Naive thymus-derived CD8-positive, alpha-beta T cell (primary cell): ENCODE measurements around the gene TNS1. TPM values are rescaled to one million over a fixed set of nuclear protein-coding genes. Genes with fewer than 3 reads are reported as not detected.

ENCODE experiments used
- ATAC-seq, 2 donors: fragments of 150-1000 bp; cut with Tn5 transposase in 1 of 2; sonication (Bioruptor Pico), chemical (Tn5 transposase) in 1 of 2; 1 replicate in 1 of 2; 2 replicates in 1 of 2; pipeline ENCODE4 v1.10.0; 2021; ENCODE audit warnings: mild to moderate bottlenecking in 2 of 2, moderate library complexity in 2 of 2
- POLR2A ChIA-PET: fragments of 350-600 bp; sonication (Branson Sonifier 250); formaldehyde crosslinking; loops from one replicate; lab custom pipeline; 2021; ENCODE audit warnings: antibody characterized with exemption; lab: Charles Lee
- DNase-seq, 10 donors: peaks; one replicate each; pipeline versions ENCODE4 v3.0.0 to v3.0.0-alpha.2; 2020 to 2022
- H3K27ac Mint-ChIP-seq, 10 donors: one replicate each; pipeline ENCODE4 v1.8.0; 2020 to 2022; ENCODE audit warnings: mild to moderate bottlenecking in 10 of 10, mixed read lengths in 10 of 10, moderate library complexity in 4 of 10, inconsistent platforms in 1 of 10
- H3K27me3 Mint-ChIP-seq, 5 donors: one replicate each; pipeline ENCODE4 v1.8.0; 2021 to 2022; ENCODE audit warnings: mixed read lengths in 5 of 5
- H3K36me3 Mint-ChIP-seq, 3 donors: one replicate each; pipeline ENCODE4 v1.8.0; 2020 to 2022; ENCODE audit warnings: mixed read lengths in 3 of 3, mild to moderate bottlenecking in 2 of 3, inconsistent platforms in 1 of 3
- H3K4me1 Mint-ChIP-seq, 4 donors: one replicate each; pipeline ENCODE4 v1.8.0; 2021 to 2022; ENCODE audit warnings: mixed read lengths in 4 of 4
- H3K4me3 Mint-ChIP-seq, 10 donors: one replicate each; pipeline ENCODE4 v1.8.0; 2020 to 2022; ENCODE audit warnings: mild to moderate bottlenecking in 10 of 10, mixed read lengths in 10 of 10, moderate library complexity in 6 of 10, inconsistent platforms in 1 of 10
- H3K9me3 Mint-ChIP-seq, 9 donors: one replicate each; pipeline ENCODE4 v1.8.0; 2020 to 2022; ENCODE audit warnings: mixed read lengths in 9 of 9, mild to moderate bottlenecking in 3 of 9, inconsistent platforms in 1 of 9, moderate library complexity in 1 of 9
- polyA plus RNA-seq, 3 donors: library from polyadenylated mRNA; unstranded; fragments of 300-500 nt; fragmentation: Illumina TruSeq; gene quantifications; one replicate each; pipeline ENCODE4 v1.2.3, GENCODE V29; 2021
- total RNA-seq, 8 experiments: library from RNA in 2 of 8; stranded (reverse) in 2 of 8; gene quantifications; one replicate each; pipeline ENCODE4 v1.2.3 and lab custom pipeline; 2021 to 2026

TNS1 gene
- total and polyA plus RNA-seq, 5 experiments from 2014 or later, result 0.21 to 0.47 TPM; not detected in 3

DNA sequence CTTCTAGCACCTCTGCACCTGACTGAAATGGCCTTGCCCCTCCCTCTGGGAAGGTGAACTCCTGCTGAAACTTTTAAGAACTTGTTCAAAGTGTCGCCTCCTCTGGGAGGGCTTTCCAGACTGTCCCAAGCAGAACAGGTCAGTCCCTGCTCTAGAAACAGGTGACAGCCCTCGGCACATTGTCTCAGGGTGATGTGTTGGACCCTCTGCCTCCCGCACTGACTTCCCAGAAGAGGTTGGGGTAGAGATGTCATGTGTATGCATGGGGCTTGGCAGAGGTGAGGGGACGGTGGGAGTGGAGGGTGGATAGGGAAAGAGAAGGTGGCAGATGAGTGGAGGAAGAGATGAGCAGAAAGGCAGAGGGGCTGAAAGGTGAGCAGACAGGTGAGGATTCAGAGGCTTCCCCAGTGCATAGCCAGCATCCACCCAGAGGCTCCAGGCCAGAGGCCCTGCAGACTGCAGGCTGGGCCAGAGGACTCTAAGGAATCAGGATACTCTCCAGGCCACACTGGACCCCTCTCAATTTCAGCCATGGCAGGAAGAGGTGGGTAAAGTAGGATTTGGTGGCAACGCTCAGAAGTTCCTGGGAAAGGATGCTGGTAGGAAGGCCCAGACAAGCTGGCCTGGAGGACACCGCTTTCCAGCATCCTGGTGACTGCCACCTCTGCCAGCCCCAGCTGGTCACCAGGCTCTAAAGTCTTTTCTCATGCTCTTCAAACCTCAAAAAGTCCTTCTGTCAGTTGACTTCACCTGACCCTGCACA, 24.8 kb upstream of the TNS1 start:
- Mint-ChIP-seq H3K27ac (peak overlapping the region in 1 of 10 donors; percentile 70), H3K9me3 (no peaks in the 10 kb centered on the region)
- POLR2A ChIA-PET, result no interaction called here

DNA sequence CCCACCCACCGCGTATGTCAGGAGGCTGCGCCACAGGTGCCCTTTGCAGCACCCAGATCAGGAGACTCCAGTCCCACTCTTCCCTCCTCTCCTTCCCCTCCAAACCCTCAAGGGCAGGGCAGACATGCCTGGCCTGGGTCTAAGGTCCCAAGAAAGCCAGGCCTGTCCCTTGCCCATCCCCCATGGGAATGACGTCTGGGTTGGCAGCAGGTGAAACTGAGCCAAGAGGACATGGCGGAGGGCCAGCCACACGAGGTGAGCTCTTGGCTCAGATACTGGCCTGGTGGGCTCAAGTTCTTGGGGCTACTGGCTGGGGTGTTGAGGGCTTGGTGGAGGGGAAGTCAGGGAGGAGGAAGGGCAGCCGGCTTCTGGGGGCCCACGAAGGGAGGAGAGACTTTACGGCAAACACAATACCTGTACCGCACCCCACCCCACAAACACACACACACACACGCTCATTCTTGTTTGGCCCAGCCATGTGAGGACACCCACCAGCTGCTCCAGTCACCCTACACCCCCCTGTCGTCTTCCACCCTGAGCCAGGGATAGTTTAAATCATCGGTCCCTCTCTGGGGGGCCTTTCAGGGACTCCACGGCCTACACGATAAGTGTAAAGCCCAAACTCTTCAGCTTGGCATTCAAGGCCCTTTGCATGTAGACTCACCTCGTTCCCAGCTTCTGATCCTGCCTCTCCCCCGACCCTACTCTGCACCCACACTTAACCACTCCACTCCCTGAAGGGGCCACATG, 24.1 kb upstream of the TNS1 start:
- Mint-ChIP-seq H3K36me3 (no peaks in the 10 kb centered on the region), H3K9me3 (no peaks in the 10 kb centered on the region), H3K4me1 (peaks cover 0 to 6% (median under 1%) of the 10 kb centered on the region in 4 donors), H3K4me3 (no peak overlapping the region), H3K27me3 (no peaks in the 10 kb centered on the region), H3K27ac (peak overlapping the region in 2 of 10 donors; percentile 24 to 70)
- POLR2A ChIA-PET, result no interaction called here
- DNase-seq (peak in 2 of 10 donors; percentile 13 to 54), ATAC-seq (no peak)

More for the DNA sequence above, 24.8 kb upstream of the TNS1 start:
- no peaks in the 10 kb centered on the region for H3K36me3 Mint-ChIP-seq
- H3K4me1 Mint-ChIP-seq, result peaks cover 0 to 4% (median under 1%) of the 10 kb centered on the region in 4 donors
- H3K27me3 Mint-ChIP-seq, result no peaks in the 10 kb centered on the region
- H3K4me3 Mint-ChIP-seq, result no peak overlapping the region
- no peak for ATAC-seq
- DNase-seq, result peak in 2 of 10 donors; percentile 12 to 36

DNA sequence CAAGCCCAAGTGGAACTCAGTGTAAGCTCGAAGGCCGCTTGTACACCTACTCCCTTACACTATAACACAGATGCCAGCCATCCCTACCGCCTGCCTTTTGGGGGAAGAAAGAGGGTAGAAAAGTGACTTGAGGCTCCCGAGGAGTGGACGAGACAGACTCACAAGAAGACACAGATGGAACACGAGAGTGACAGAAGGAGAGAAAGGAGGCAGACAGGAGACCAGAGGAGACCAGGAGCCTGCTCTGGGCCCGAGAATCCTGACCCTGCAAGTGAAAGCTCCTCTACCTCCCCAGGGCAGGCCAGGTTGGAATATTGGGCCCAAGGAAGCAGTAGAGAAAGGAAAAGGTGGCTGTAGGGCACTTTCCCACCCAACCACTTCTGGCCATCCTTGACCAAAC, 23.4 kb upstream of the TNS1 start:
- no peak overlapping the region for H3K4me3 Mint-ChIP-seq
- no peaks in the 10 kb centered on the region for H3K9me3 Mint-ChIP-seq
- DNase-seq, result peak in 2 of 10 donors; percentile 13 to 43
- H3K27ac Mint-ChIP-seq, result no peak overlapping the region
- POLR2A ChIA-PET, result no interaction called here
- peaks cover 0 to 6% (median under 1%) of the 10 kb centered on the region in 4 donors for H3K4me1 Mint-ChIP-seq
- no peaks in the 10 kb centered on the region for H3K36me3 Mint-ChIP-seq
- no peaks in the 10 kb centered on the region for H3K27me3 Mint-ChIP-seq
- no peak for ATAC-seq

DNA sequence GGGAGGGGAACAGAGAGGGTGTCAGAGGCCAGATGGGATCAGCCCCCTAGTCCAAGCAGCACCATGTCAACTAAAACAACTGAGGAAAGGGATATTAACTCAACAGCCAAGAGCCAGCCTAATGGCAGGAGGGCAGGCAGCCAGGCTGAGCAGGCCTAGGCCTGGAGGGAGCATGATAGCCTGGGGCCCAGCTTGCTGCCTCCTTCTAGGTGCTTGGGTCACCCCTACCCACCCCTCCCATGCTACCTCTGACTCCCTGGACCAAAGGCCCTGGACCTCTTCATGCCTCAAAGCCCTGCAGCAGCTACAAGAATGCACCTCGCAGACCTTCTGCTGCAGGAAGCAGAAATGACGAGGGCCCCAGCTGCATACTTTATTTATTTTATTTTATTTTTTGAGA, 22.1 kb upstream of the TNS1 start:
- peaks cover 0 to 6% (median 3%) of the 10 kb centered on the region in 4 donors for H3K4me1 Mint-ChIP-seq
- H3K27ac Mint-ChIP-seq, result no peak overlapping the region
- H3K27me3 Mint-ChIP-seq, result no peaks in the 10 kb centered on the region
- H3K4me3 Mint-ChIP-seq, result no peak overlapping the region
- H3K9me3 Mint-ChIP-seq, result no peaks in the 10 kb centered on the region
- DNase-seq, result peak in 2 of 10 donors; percentile 11 to 16
- H3K36me3 Mint-ChIP-seq, result no peaks in the 10 kb centered on the region
- POLR2A ChIA-PET, result no interaction called here
- ATAC-seq, result no peak

- Mint-ChIP-seq H3K4me3 (no peak overlapping the region), H3K9me3 (no peaks in the 10 kb centered on the region), H3K4me1 (peaks cover 0 to 9% (median 3%) of the 10 kb centered on the region in 4 donors), H3K36me3 (no peaks in the 10 kb centered on the region), H3K27ac (no peak overlapping the region), H3K27me3 (no peaks in the 10 kb centered on the region)
- ATAC-seq, result no peak
- peak in 1 of 10 donors; percentile 43 for DNase-seq
- POLR2A ChIA-PET, result no interaction called here
These were observed 21.5 kb upstream of the TNS1 start for GRCh38 chr2:218024336-218024735.

DNA sequence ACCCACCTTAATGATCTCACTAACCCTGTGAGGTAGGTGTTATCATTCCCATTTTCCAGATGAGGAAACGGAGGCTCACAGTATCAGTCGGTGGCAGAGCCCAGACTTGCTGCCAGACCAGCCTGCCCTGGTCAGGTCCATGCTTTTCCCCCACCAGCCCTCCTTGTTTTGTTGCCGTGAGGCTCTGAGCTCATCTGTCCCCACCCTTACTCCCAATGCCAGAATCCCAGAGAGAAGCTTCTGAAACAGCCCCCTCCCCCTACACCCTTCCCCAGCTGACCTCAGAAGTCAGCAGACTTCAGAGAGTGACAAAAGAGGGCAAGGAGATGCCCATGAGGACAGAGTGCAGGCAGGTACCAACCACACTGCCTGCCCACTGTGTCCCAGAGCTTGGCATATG, 20.8 kb upstream of the TNS1 start:
- Mint-ChIP-seq H3K4me1 (peaks cover 0 to 11% (median 3%) of the 10 kb centered on the region in 4 donors), H3K9me3 (no peaks in the 10 kb centered on the region), H3K27me3 (no peaks in the 10 kb centered on the region), H3K36me3 (no peaks in the 10 kb centered on the region), H3K4me3 (no peak overlapping the region), H3K27ac (no peak overlapping the region)
- POLR2A ChIA-PET, result no interaction called here
- peak in 1 of 10 donors; percentile 5 for DNase-seq
- no peak for ATAC-seq

DNA sequence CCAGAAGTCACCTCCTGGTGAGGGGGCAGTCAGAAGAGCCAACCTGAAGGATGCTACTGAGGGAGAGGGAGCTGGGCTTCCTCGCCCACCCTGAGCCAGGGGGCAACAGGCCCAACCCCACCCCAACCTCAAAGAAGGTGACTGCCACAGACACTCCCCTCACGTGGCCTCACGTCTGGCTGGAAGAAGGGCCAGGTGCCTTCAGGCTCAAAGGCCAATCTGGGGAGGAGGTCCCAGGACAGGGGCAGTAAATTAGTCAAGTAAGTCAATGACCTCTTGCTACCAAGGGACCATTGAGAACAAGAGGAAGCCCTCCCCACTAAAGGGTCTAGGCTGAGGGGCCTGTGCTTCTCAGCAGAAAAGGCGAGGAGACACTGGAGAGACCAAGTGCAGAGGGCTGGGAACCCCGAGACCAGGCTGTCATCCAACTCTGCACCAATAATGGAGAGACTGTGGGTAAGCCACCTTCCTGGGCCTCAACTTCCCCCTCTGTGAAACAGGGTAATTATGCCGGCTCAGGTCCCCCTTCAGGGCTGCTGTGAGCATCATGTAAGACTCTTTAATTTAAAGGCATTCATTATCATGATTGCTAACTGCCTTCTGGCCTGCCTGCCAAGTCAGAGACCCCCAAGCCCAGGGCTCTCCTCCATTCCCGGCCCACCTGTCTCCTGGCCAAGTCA, 20.2 kb upstream of the TNS1 start:
- DNase-seq (peak in 1 of 10 donors; percentile 30), ATAC-seq (no peak)
- POLR2A ChIA-PET, result no interaction called here
- Mint-ChIP-seq H3K9me3 (no peaks in the 10 kb centered on the region), H3K27ac (no peak overlapping the region), H3K27me3 (no peaks in the 10 kb centered on the region), H3K4me1 (peaks cover 0 to 13% (median 2%) of the 10 kb centered on the region in 4 donors), H3K36me3 (no peaks in the 10 kb centered on the region), H3K4me3 (no peak overlapping the region)

DNA sequence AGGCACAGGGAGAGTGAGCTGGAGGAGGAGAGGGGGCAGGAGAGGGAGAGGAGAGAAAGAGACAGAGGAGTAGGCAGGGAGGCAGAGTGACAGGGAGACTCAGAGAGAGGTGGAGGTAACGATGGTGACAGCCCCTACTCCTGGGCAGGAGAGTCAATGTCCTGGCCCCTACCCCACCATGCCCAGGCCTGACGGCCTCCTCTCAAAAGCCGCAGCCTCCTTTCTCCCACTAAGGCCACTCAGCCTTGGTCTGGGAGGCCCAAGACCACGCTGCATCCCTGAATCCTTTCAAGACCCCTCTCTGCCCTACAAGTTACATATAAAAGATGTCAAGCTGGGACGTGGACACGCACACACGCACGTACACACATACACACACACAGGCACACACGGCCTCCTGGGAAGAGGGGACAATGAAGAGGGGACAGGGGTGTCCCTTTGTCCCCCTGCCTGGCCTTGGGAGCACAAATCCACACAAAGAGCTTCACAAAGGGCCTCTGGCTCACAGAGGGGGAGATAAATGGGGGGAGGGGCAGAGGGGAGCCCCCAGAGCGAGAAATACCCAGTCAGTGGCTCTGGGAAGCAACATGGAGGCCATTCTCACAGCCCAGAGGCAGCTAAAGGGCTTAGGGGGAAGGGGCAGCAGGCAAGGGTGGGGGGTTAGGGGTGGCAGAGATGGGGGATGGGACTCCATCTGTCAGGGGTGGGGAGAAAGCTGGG, 19.5 kb upstream of the TNS1 start:
- Mint-ChIP-seq H3K4me3 (no peak overlapping the region), H3K36me3 (no peaks in the 10 kb centered on the region), H3K9me3 (no peaks in the 10 kb centered on the region)

DNA sequence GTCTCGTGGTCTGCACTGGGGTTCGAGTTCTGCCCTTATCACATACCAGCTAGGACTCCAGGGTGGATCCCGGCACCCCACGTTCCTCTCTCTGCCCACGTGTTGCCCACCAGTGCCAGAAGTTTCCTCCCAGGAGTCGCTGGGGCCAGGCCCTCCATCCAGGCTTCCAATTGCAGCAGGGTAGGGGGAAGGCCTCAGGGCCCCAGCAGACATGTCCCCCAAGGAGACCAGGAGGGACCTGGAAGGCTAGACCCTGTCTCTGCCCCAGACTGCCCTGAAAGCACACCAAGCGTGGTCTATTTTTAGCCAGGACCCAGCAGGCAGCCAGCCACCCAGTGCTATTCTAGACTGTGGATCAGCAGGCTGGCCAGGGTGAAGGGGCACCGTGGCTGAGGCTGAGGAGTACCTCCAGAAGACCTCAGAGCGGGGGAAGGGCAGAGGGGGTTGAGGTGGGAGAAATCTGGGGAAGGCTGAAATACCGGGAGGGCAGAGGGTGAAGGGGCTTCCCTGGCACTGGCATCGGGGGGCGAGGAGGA, 18.8 kb upstream of the TNS1 start:
- POLR2A ChIA-PET, result no interaction called here
- H3K36me3 Mint-ChIP-seq, result no peaks in the 10 kb centered on the region
- peak in 1 of 10 donors; percentile 24 for DNase-seq
- no peak overlapping the region for H3K4me3 Mint-ChIP-seq
- peaks cover 0 to 1% (median 0%) of the 10 kb centered on the region in 5 donors for H3K27me3 Mint-ChIP-seq
- H3K9me3 Mint-ChIP-seq, result no peaks in the 10 kb centered on the region
- peaks cover 0 to 16% (median 2%) of the 10 kb centered on the region in 4 donors for H3K4me1 Mint-ChIP-seq
- H3K27ac Mint-ChIP-seq, result no peak overlapping the region
- ATAC-seq, result no peak

More for the DNA sequence above, 19.5 kb upstream of the TNS1 start:
- no peaks in the 10 kb centered on the region for H3K27me3 Mint-ChIP-seq
- no peak for ATAC-seq
- no peak overlapping the region for H3K27ac Mint-ChIP-seq
- POLR2A ChIA-PET, result no interaction called here
- DNase-seq, result no peak
- peaks cover 0 to 16% (median 2%) of the 10 kb centered on the region in 4 donors for H3K4me1 Mint-ChIP-seq

- H3K9me3 Mint-ChIP-seq, result no peaks in the 10 kb centered on the region
- DNase-seq, result peak in 1 of 10 donors; percentile 36
- no peaks in the 10 kb centered on the region for H3K36me3 Mint-ChIP-seq
- peaks cover 0 to 16% (median under 1%) of the 10 kb centered on the region in 4 donors for H3K4me1 Mint-ChIP-seq
- H3K27ac Mint-ChIP-seq, result no peak overlapping the region
- H3K27me3 Mint-ChIP-seq, result peaks cover 0 to 5% (median 0%) of the 10 kb centered on the region in 5 donors
- ATAC-seq, result no peak
- H3K4me3 Mint-ChIP-seq, result no peak overlapping the region
- POLR2A ChIA-PET, result no interaction called here
These were observed 18.3 kb upstream of the TNS1 start for GRCh38 chr2:218020966-218021535.

GRCh38 chr2:218020281-218020680, 17.5 kb upstream of the TNS1 start:
- ATAC-seq, result no peak
- Mint-ChIP-seq H3K4me1 (peaks cover 0 to 16% (median under 1%) of the 10 kb centered on the region in 4 donors), H3K27me3 (peaks cover 0 to 5% (median 0%) of the 10 kb centered on the region in 5 donors), H3K27ac (no peak overlapping the region), H3K4me3 (no peak overlapping the region), H3K36me3 (no peaks in the 10 kb centered on the region), H3K9me3 (no peaks in the 10 kb centered on the region)
- POLR2A ChIA-PET, result no interaction called here
- no peak for DNase-seq
